ENCODE measurements around the gene ERC2. TPM values are rescaled to one million over a fixed set of nuclear protein-coding genes. Genes with fewer than 3 reads are reported as not detected.

Gene ERC2
- total RNA-seq, 2 experiments from 2014 or later: not detected

DNA sequence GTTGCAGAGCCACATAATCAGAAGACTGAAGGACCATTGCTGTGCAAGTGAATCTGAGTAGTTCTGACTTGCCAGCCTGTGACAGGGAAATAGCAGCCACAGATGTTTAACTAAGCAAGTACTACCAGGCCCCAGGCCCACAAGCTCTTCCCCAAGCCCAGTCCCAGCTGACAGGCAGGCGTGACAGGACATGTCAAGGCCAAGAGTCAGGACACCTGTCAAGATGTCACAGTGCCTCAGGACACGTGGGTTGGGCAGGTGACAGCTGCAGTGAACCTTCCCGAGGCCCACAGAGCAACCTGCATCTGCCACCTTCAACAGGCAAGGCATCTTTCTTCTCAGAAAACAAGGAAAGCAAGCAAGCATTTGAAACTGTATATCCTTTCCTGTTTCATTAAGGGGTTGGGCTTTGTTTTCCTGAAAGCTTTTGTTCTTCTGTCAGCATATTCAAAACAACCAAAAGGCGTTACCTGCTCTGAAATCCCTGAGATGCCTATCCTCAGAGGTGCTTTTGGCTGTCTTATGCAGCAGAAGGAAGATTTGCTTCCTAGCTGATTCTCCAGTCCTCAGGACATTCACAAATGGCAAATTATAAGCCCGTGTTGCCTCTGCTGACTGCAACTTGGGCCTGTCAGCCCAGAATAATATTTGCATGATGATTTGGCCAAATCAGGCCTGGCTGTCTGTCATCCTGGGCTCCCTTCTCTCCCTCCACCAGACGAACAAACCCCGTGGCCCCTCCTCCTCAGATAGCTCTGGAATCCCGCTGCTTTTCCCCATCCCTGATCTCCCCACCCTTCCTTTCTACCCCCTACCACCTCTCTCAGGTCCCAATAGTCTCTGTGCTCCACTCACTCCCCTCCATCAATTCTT is 809.3 kb downstream of the ERC2 start:
- H3K27me3 Mint-ChIP-seq: no peaks in the 10 kb centered on the region
- H3K36me3 Mint-ChIP-seq: no peaks in the 10 kb centered on the region
- H3K9me3 Mint-ChIP-seq: no peaks in the 10 kb centered on the region
- CTCF ChIA-PET: no interaction called here
- POLR2A ChIA-PET: no interaction called here
- intact Hi-C loops (cut with micrococcal nuclease): no loop called here
- H3K27ac Mint-ChIP-seq: no peak overlapping the region
- no peaks in the 10 kb centered on the region for H3K4me1 Mint-ChIP-seq (ENCODE audit: low read depth)
- no peak overlapping the region for H3K4me3 Mint-ChIP-seq
- no peak for DNase-seq

DNA sequence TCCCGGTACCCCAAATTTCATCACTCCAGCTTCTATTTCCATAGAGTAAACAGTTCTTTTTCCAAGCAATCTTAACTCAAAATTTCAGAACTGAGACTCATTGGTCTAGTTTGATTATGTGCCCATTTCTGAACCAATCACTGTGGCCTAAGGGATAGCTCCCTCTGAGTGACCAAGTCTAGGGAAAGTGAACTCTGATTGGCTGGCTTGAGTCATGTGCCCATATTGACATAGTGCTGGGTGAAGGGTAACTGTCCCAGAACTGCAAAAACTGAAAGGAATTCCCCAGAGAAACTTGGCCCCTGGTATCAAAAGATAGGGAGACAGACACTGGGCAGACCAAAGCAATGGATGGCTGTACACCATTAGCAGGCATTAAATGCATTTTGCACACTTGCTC is 810.0 kb downstream of the ERC2 start:
- Mint-ChIP-seq H3K4me1 (ENCODE audit: low read depth) (no peaks in the 10 kb centered on the region), H3K27ac (no peak overlapping the region), H3K4me3 (no peak overlapping the region), H3K27me3 (no peaks in the 10 kb centered on the region), H3K9me3 (no peaks in the 10 kb centered on the region), H3K36me3 (no peaks in the 10 kb centered on the region)
- ChIA-PET CTCF (no interaction called here), POLR2A (no interaction called here)
- DNase-seq: no peak
- intact Hi-C loops (cut with micrococcal nuclease): no loop called here

DNA sequence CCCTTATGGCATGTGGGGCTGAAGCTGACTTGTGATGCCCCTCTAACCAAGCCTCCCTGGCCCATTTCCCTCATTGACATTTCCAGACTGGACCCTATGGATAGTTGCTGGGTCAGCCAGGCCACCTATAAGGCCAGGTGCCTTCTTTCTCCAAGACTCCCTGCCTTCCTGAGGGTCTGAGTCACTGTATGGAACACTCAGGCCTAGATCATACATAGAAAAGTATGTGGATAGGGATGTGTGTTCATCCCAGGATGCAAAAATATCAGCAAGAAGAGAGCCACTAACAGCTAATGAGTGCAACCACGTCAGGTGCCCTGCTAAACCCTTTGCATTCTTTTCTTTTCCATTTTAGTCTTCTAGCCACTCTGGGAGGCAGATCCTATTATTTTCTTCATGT is 812.7 kb downstream of the ERC2 start:
- no peaks in the 10 kb centered on the region for H3K36me3 Mint-ChIP-seq
- intact Hi-C loops (cut with micrococcal nuclease): no loop called here
- no peak overlapping the region for H3K4me3 Mint-ChIP-seq
- H3K9me3 Mint-ChIP-seq: no peaks in the 10 kb centered on the region
- ChIA-PET POLR2A (no interaction called here), CTCF (no interaction called here)
- H3K27ac Mint-ChIP-seq: no peak overlapping the region
- no peak for DNase-seq
- no peaks in the 10 kb centered on the region for H3K4me1 Mint-ChIP-seq (ENCODE audit: low read depth)
- no peaks in the 10 kb centered on the region for H3K27me3 Mint-ChIP-seq

DNA sequence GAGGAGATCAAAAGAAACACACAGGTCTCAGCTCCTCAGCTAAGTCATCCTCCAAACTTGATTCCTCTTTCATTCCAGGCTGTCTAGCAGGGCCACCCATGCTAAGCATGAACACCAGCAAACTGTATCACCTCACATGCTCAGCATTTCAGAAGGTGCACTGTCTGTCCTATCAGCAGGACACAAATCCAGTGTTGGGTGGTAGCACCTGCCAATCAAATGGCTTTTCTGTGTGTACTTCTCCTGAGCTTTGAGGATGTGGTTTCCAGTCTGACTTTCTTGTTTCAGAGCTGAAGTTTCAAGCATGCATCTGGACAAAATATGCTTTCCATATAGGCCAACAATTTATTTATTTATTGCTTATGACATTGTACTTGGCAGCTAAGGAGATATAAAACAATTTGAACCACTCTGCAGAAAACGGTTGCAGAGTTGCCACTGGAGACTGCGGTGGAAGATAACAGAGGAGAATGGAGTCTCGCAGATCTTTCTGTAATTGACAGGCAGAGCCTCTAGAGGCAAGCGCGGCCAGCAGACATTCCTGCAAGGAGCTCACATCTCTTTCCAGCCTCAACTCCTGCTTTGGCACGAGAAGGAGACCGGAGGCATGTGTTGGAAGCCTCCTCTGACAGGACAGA is 814.0 kb downstream of the ERC2 start:
- H3K27me3 Mint-ChIP-seq: no peaks in the 10 kb centered on the region
- intact Hi-C loops (cut with micrococcal nuclease): no loop called here
- DNase-seq: no peak
- H3K36me3 Mint-ChIP-seq: no peaks in the 10 kb centered on the region
- no peaks in the 10 kb centered on the region for H3K9me3 Mint-ChIP-seq
- ChIA-PET POLR2A (no interaction called here), CTCF (no interaction called here)
- no peaks in the 10 kb centered on the region for H3K4me1 Mint-ChIP-seq (ENCODE audit: low read depth)
- H3K4me3 Mint-ChIP-seq: no peak overlapping the region
- H3K27ac Mint-ChIP-seq: no peak overlapping the region

DNA sequence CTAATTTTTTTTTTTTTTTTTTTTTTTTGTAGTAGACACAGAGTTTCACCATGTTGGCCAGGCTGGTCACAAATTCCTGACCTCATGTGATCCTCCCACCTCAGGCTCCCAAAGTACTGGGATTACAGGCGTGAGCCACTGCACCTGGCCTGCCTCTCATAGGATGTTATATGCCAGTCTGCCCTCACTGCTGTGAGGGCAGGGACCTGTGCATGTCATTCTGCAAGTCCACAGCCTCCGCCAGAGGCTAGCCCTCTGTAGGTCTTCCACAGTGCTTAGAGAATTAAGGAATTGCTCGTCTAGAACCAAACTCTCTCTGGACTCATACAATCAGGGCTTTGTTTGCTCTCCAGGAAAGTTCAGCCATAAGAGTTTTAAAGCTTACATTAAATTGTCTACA is 817.3 kb downstream of the ERC2 start:
- Mint-ChIP-seq H3K27ac (no peak overlapping the region), H3K4me3 (no peak overlapping the region), H3K36me3 (no peaks in the 10 kb centered on the region), H3K9me3 (no peaks in the 10 kb centered on the region), H3K4me1 (ENCODE audit: low read depth) (no peaks in the 10 kb centered on the region), H3K27me3 (no peaks in the 10 kb centered on the region)
- ChIA-PET CTCF (no interaction called here), POLR2A (no interaction called here)
- intact Hi-C loops (cut with micrococcal nuclease): no loop called here
- DNase-seq: no peak

DNA sequence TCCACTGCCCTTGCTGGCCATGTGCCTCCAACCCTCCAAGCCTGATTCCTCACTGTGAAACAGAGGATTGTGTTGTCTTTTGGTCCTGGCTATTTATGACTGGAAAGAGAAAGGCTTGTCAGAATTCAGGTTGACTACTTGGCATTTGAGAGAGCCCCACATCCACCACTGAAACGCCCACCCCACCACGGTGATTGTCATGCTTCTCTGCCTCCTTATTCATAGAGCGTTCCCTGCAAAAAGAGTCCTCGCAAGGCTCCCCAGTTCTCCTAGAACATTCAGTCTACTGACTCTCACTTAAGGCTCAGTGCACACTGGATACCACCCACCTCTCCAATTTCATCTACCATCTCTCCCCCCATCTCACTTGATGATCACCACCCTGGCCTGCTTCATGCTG is 818.3 kb downstream of the ERC2 start:
- ChIA-PET CTCF (no interaction called here), POLR2A (no interaction called here)
- no peaks in the 10 kb centered on the region for H3K4me1 Mint-ChIP-seq (ENCODE audit: low read depth)
- H3K27ac Mint-ChIP-seq: no peak overlapping the region
- DNase-seq: no peak
- H3K27me3 Mint-ChIP-seq: no peaks in the 10 kb centered on the region
- H3K36me3 Mint-ChIP-seq: no peaks in the 10 kb centered on the region
- intact Hi-C loops (cut with micrococcal nuclease): no loop called here
- H3K4me3 Mint-ChIP-seq: no peak overlapping the region
- no peaks in the 10 kb centered on the region for H3K9me3 Mint-ChIP-seq

DNA sequence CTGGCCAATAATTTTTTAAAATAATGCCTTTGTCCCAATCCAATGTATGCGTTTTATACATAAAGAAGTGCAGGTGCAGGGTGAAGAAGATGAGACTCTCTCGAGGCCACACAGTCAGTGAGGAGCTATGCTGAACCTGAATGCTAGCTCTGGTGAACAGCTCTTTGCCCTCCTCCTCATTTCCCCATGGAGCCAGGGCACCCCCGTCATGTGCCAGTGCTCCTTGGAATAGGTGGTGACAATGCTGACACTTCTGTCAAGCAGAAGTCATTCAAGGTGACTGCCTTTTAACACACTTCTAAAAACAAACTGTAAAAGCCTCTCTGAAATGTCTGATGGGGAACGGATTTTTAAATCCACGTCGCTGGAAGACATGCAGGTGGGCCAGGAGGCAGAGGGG is 818.7 kb downstream of the ERC2 start:
- CTCF ChIA-PET: no interaction called here
- Mint-ChIP-seq H3K36me3 (no peaks in the 10 kb centered on the region), H3K9me3 (no peaks in the 10 kb centered on the region), H3K4me1 (ENCODE audit: low read depth) (no peaks in the 10 kb centered on the region), H3K4me3 (no peak overlapping the region), H3K27ac (no peak overlapping the region), H3K27me3 (no peaks in the 10 kb centered on the region)
- intact Hi-C loops (cut with micrococcal nuclease): no loop called here
- POLR2A ChIA-PET: no interaction called here
- no peak for DNase-seq

DNA sequence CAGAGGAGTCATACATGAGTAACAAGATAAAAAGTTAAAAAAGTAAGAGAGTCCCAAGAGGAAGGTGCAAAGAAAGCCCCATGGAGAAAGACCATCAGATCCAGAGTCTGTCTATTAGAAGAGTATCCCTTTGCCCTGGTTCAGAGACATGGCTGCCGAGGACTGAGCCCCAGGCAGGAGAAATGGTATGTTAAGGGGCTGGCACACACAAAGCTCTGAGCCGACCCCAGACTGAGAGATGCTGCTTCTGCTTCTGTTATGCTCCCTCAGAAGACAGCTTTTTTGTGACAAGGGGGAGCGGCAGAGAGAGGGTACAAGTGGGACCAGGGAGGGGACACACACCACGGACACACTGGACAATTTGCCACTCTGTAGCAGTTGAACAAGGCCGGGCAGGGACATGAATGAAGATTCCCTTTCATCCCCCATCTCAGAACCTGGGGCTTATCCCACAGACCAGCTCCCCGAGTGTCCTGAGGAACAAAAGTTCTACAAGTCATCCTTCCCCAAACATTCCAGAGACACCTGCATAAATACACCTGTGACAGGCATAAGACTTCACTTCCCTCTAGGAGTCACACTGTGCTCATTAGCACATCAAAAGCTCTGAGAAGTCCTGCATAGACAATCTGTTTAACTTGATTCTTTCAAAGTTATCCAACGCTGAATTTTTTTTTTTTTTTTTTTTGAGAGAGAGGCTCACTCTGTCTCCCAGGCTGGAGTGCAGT is 819.5 kb downstream of the ERC2 start:
- no peak for DNase-seq
- H3K4me3 Mint-ChIP-seq: no peak overlapping the region
- H3K9me3 Mint-ChIP-seq: no peaks in the 10 kb centered on the region
- intact Hi-C loops (cut with micrococcal nuclease): no loop called here
- H3K36me3 Mint-ChIP-seq: no peaks in the 10 kb centered on the region
- POLR2A ChIA-PET: no interaction called here
- H3K4me1 Mint-ChIP-seq (ENCODE audit: low read depth): no peaks in the 10 kb centered on the region
- CTCF ChIA-PET: no interaction called here
- H3K27ac Mint-ChIP-seq: no peak overlapping the region
- H3K27me3 Mint-ChIP-seq: no peaks in the 10 kb centered on the region

DNA sequence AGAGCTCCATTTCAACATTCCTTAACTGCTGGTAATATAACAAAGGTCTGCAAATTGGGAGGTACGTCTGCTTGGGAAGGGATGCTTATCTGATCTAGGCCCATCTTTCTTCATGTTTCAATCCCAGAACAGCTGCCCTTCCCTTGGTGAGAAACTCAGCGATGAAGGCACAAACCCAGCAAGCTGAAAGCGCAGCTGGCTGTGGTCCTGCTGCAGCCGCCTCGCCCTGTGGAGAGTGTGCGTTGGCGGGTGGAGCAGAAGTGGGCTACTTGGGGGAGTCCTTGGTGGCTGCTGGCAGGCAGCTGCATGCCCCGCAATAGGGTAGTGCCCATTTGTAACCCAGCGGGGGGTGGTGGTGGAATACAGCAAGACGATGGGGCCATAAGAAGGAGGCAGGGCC is 820.6 kb downstream of the ERC2 start:
- CTCF ChIA-PET: no interaction called here

DNA sequence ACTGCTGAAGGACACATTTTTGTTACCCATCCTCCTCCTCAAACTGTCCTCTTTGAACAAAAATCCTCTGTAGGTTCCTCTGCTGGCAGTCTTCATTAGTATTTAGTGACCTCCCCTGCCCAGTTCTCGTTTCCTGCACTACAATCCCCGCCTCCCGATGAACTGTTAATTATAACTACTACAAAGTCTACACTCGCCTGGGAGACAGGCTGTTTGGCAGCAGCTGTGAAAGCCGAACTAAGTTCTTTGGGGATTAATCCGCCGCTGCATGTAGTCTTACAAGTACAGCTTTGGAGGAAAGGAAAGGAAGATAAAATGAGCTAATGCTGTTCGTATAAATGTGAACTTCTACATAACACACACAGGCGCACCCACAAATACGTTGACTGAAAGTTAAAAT is 821.2 kb downstream of the ERC2 start:
- Mint-ChIP-seq H3K9me3 (no peaks in the 10 kb centered on the region), H3K4me3 (no peak overlapping the region), H3K27ac (no peak overlapping the region), H3K4me1 (ENCODE audit: low read depth) (no peaks in the 10 kb centered on the region), H3K27me3 (no peaks in the 10 kb centered on the region), H3K36me3 (no peaks in the 10 kb centered on the region)
- intact Hi-C loops (cut with micrococcal nuclease): no loop called here
- no peak for DNase-seq
- CTCF ChIA-PET: no interaction called here
- POLR2A ChIA-PET: no interaction called here

More for the DNA sequence above, 820.6 kb downstream of the ERC2 start:
- H3K36me3 Mint-ChIP-seq: no peaks in the 10 kb centered on the region
- H3K9me3 Mint-ChIP-seq: no peaks in the 10 kb centered on the region
- H3K27ac Mint-ChIP-seq: no peak overlapping the region
- no peak overlapping the region for H3K4me3 Mint-ChIP-seq
- no peaks in the 10 kb centered on the region for H3K27me3 Mint-ChIP-seq
- DNase-seq: no peak
- POLR2A ChIA-PET: no interaction called here
- intact Hi-C loops (cut with micrococcal nuclease): no loop called here
- H3K4me1 Mint-ChIP-seq (ENCODE audit: low read depth): no peaks in the 10 kb centered on the region

DNA sequence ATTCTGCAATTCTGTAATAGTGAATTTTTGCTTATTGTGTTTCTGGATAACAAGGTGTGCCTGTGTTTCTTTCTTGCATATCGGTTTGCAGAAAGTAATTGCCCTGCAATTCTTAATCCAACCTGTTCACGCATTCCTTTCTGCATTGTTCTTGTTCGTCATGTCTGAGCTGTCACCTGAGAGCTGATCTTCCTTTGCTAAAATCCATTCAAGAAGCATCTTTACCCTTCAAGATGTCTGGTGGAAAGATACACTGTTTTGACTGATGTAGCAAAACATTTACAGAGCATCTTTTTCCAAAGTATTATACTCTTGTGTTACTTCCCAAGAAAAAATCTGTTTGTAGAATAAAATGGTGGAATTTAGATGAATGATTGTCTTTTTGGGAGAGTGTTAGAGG is 822.1 kb downstream of the ERC2 start:
- CTCF ChIA-PET: no interaction called here
- Mint-ChIP-seq H3K27me3 (no peaks in the 10 kb centered on the region), H3K9me3 (no peaks in the 10 kb centered on the region), H3K4me3 (no peak overlapping the region), H3K36me3 (no peaks in the 10 kb centered on the region), H3K27ac (no peak overlapping the region), H3K4me1 (ENCODE audit: low read depth) (no peaks in the 10 kb centered on the region)
- no peak for DNase-seq
- intact Hi-C loops (cut with micrococcal nuclease): no loop called here
- POLR2A ChIA-PET: no interaction called here

DNA sequence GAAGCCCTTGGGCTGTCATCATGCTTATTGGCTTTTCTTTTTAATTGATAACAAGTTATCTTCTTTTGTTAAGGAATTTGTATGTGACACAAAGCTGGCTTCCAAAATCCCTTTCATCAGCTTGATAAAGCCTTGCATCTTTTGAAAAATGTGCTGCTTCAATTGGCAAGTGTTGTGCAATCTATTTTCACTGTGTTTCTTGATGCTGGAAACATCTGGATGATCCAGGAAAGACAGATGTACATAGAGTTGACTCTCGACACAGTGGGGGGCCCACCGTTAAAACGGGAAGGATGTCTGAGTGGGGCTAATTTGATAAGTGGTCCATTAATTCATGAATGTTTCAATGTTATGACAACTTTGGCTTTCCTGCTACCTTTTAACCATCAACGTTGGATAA is 822.8 kb downstream of the ERC2 start:
- no peaks in the 10 kb centered on the region for H3K27me3 Mint-ChIP-seq
- intact Hi-C loops (cut with micrococcal nuclease): no loop called here
- H3K4me1 Mint-ChIP-seq (ENCODE audit: low read depth): no peaks in the 10 kb centered on the region
- H3K9me3 Mint-ChIP-seq: no peaks in the 10 kb centered on the region
- no peaks in the 10 kb centered on the region for H3K36me3 Mint-ChIP-seq
- ChIA-PET CTCF (no interaction called here), POLR2A (no interaction called here)
- no peak for DNase-seq
- H3K27ac Mint-ChIP-seq: no peak overlapping the region
- no peak overlapping the region for H3K4me3 Mint-ChIP-seq

DNA sequence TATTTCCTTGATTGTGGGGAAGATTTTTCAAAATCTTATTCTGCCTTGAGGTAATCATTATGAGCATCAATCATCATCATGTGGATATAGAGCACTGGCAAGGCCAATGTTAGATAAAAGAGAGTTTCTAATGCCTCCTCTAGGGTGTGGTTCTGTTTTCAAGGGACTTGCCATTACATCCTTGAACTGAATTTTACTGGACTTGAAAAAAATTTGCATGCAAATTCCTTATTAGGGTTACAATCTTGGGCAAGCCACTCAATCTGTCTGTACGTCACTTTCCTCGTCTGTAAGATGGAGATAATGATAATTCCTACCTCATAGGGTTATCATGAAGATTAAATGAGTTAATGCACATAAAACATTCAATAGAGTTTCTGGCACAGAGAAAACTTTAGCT is 825.0 kb downstream of the ERC2 start:
- Mint-ChIP-seq H3K27me3 (no peaks in the 10 kb centered on the region), H3K27ac (no peak overlapping the region), H3K4me3 (no peak overlapping the region), H3K4me1 (ENCODE audit: low read depth) (no peaks in the 10 kb centered on the region), H3K36me3 (no peaks in the 10 kb centered on the region), H3K9me3 (no peaks in the 10 kb centered on the region)
- CTCF ChIA-PET: no interaction called here
- POLR2A ChIA-PET: no interaction called here
- DNase-seq: no peak
- intact Hi-C loops (cut with micrococcal nuclease): no loop called here
